HCT116 (cell line): Measurements from ENCODE around the gene SLC14A1.

Source experiments
- CEBPB ChIP-seq: IDR thresholded peaks from 2 replicates; pipeline ENCODE4 v1.6.1; 2012; ENCODE audit warnings: low read depth
- CTCF ChIP-seq, 3 experiments: fragments of 200-600 bp in 1 of 3; sonication (generic) in 1 of 3; IDR thresholded peaks in 2 of 3; conservative IDR thresholded peaks in 1 of 3; 2 replicates each; pipeline ENCODE4 v1.5.1; 2012 to 2017; ENCODE audit warnings: low read depth in 2 of 3, low read length in 2 of 3, antibody characterized with exemption in 1 of 3, borderline replicate concordance in 1 of 3, control low read depth in 1 of 3, mild to moderate bottlenecking in 1 of 3, mixed read lengths in 1 of 3, mixed run types in 1 of 3, moderate library complexity in 1 of 3; ENCODE audit not compliant: insufficient read depth in 1 of 3
- EZH2 ChIP-seq: fragments of 200-600 bp; sonication (generic); IDR thresholded peaks from 2 replicates; pipeline ENCODE4 v1.6.1; 2017; ENCODE audit warnings: antibody characterized with exemption, mixed run types
- REST ChIP-seq: IDR thresholded peaks from 2 replicates; pipeline ENCODE4 v1.6.1; 2012; ENCODE audit warnings: low read depth
- SP1 ChIP-seq: IDR thresholded peaks from 2 replicates; pipeline ENCODE4 v1.6.1; 2012; ENCODE audit warnings: low read depth

- TF ChIP-seq EZH2: no peak
- no peak for TF ChIP-seq CTCF (IDR thresholded peaks at IDR 0.05 in 2 of 3, conservative IDR thresholded peaks at IDR 0.05 in 1 of 3; ENCODE audit: borderline replicate concordance in 1 of 3, insufficient read depth in 1 of 3, low read depth in 2 of 3, low read length in 2 of 3)
- TF ChIP-seq REST: no peak
- no peak for TF ChIP-seq SP1
- TF ChIP-seq CEBPB: no peak
These were observed 46.6 kb upstream of the SLC14A1 start for GRCh38 chr18:45677276-45677807.
